ENCODE measurements around the gene TXNDC15.

GRCh38 chr5:134937526-134937925, 63.4 kb downstream of the TXNDC15 start:
- TF ChIP-seq, protein P1, sequence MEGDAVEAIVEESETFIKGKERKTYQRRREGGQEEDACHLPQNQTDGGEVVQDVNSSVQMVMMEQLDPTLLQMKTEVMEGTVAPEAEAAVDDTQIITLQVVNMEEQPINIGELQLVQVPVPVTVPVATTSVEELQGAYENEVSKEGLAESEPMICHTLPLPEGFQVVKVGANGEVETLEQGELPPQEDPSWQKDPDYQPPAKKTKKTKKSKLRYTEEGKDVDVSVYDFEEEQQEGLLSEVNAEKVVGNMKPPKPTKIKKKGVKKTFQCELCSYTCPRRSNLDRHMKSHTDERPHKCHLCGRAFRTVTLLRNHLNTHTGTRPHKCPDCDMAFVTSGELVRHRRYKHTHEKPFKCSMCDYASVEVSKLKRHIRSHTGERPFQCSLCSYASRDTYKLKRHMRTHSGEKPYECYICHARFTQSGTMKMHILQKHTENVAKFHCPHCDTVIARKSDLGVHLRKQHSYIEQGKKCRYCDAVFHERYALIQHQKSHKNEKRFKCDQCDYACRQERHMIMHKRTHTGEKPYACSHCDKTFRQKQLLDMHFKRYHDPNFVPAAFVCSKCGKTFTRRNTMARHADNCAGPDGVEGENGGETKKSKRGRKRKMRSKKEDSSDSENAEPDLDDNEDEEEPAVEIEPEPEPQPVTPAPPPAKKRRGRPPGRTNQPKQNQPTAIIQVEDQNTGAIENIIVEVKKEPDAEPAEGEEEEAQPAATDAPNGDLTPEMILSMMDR (conservative IDR thresholded peaks at IDR 0.05) = no peak
- TF ChIP-seq ZFX (IDR thresholded peaks at IDR 0.05) = no peak
